HEK293 (cell line): ENCODE measurements around the gene ZNF385D.

Experiments
- CTCF ChIA-PET: fragments of 350-600 bp; formaldehyde crosslinking; extraction: SDS; loops from one replicate; lab custom pipeline; 2021; ENCODE audit warnings: antibody characterized with exemption; lab: Yijun Ruan, JAX
- POLR2A ChIA-PET: fragments of 300-600 bp; formaldehyde crosslinking; extraction: SDS; loops from one replicate; lab custom pipeline; 2020; ENCODE audit warnings: antibody characterized with exemption, inconsistent platforms; lab: Yijun Ruan, JAX
- H3K27ac ChIP-seq: fragments of 200-500 bp; sonication (Bioruptor generic); 2 replicates; pipeline ENCODE4 v1.5.1; 2014; ENCODE audit warnings: low read depth, low read length, control low read depth, inconsistent platforms; ENCODE audit errors: extremely low read depth
- H3K36me3 ChIP-seq, 2 experiments: fragments of 200-500 bp in 1 of 2; sonication (Bioruptor generic) in 1 of 2; 1 replicate in 1 of 2; 2 replicates in 1 of 2; pipeline ENCODE4 v1.5.1; 2014 to 2017; ENCODE audit warnings: inconsistent platforms in 2 of 2, low read length in 2 of 2; ENCODE audit not compliant: control insufficient read depth in 2 of 2, insufficient read depth in 1 of 2
- H3K4me1 ChIP-seq: fragments of 200-500 bp; sonication (Bioruptor generic); 2 replicates; pipeline ENCODE4 v1.5.1; 2014; ENCODE audit warnings: mild to moderate bottlenecking, low read length, inconsistent platforms; ENCODE audit not compliant: control insufficient read depth, insufficient read depth
- H3K4me3 ChIP-seq: 2 replicates; pipeline ENCODE4 v1.5.1; 2011; ENCODE audit warnings: low read depth, mild to moderate bottlenecking, control low read depth, low read length, moderate library complexity
- H3K9me3 ChIP-seq: fragments of 200-500 bp; sonication (Bioruptor generic); 2 replicates; pipeline ENCODE4 v1.5.1; 2014; ENCODE audit warnings: low read depth, low read length, inconsistent platforms; ENCODE audit not compliant: control insufficient read depth, insufficient read depth
- MYNN ChIP-seq: fragments of 450-650 bp; formaldehyde crosslinking; IDR thresholded peaks from 2 replicates; pipeline ENCODE4 v1.5.1; 2016; ENCODE audit warnings: missing biosample characterization, missing genetic modification characterization, borderline replicate concordance
- YY2 ChIP-seq: fragments of 450-650 bp; formaldehyde crosslinking; IDR thresholded peaks from 2 replicates; pipeline ENCODE4 v1.5.1; 2016; ENCODE audit warnings: missing biosample characterization, missing genetic modification characterization
- ZBTB1 ChIP-seq: fragments of 450-650 bp; formaldehyde crosslinking; IDR thresholded peaks from 2 replicates; pipeline ENCODE4 v1.5.1; 2016; ENCODE audit warnings: missing biosample characterization, missing genetic modification characterization
- ZBTB6 ChIP-seq: fragments of 450-650 bp; formaldehyde crosslinking; IDR thresholded peaks from 2 replicates; pipeline ENCODE4 v1.5.1; 2017; ENCODE audit warnings: missing biosample characterization, missing genetic modification characterization
- ZFHX2 ChIP-seq: fragments of 450-650 bp; formaldehyde crosslinking; conservative IDR thresholded peaks from 2 replicates; pipeline ENCODE4 v1.5.1; 2016; ENCODE audit warnings: missing biosample characterization, missing genetic modification characterization
- ZFP3 ChIP-seq: fragments of 450-650 bp; formaldehyde crosslinking; IDR thresholded peaks from 2 replicates; pipeline ENCODE4 v1.5.1; 2016; ENCODE audit warnings: low read depth, missing biosample characterization, missing genetic modification characterization
- ZNF132 ChIP-seq: fragments of 450-650 bp; formaldehyde crosslinking; IDR thresholded peaks from 2 replicates; pipeline ENCODE4 v1.5.1; 2017; ENCODE audit warnings: missing biosample characterization, missing genetic modification characterization, borderline replicate concordance
- ZNF146 ChIP-seq: fragments of 450-650 bp; formaldehyde crosslinking; IDR thresholded peaks from 2 replicates; pipeline ENCODE4 v1.5.1; 2016; ENCODE audit warnings: missing biosample characterization, missing genetic modification characterization
- ZNF214 ChIP-seq: fragments of 450-650 bp; formaldehyde crosslinking; IDR thresholded peaks from 2 replicates; pipeline ENCODE4 v1.5.1; 2017; ENCODE audit warnings: missing biosample characterization, mild to moderate bottlenecking, missing genetic modification characterization, borderline replicate concordance
- ZNF24 ChIP-seq: fragments of 450-650 bp; formaldehyde crosslinking; IDR thresholded peaks from 2 replicates; pipeline ENCODE4 v1.5.1; 2016; ENCODE audit warnings: missing biosample characterization, missing genetic modification characterization
- ZNF292 ChIP-seq: fragments of 450-650 bp; formaldehyde crosslinking; IDR thresholded peaks from 2 replicates; pipeline ENCODE4 v1.5.1; 2016; ENCODE audit warnings: low read depth, missing biosample characterization, missing genetic modification characterization, borderline replicate concordance
- ZNF324 ChIP-seq: fragments of 450-650 bp; formaldehyde crosslinking; IDR thresholded peaks from 2 replicates; pipeline ENCODE4 v1.5.1; 2016; ENCODE audit warnings: missing biosample characterization, missing genetic modification characterization
- ZNF423 ChIP-seq: fragments of 450-650 bp; formaldehyde crosslinking; IDR thresholded peaks from 2 replicates; pipeline ENCODE4 v1.5.1; 2016; ENCODE audit warnings: missing biosample characterization, missing genetic modification characterization
- ZNF433 ChIP-seq: fragments of 450-650 bp; formaldehyde crosslinking; IDR thresholded peaks from 2 replicates; pipeline ENCODE4 v1.5.1; 2016; ENCODE audit warnings: missing biosample characterization, missing genetic modification characterization, low read depth
- ZNF544 ChIP-seq: fragments of 450-650 bp; formaldehyde crosslinking; IDR thresholded peaks from 2 replicates; pipeline ENCODE4 v1.5.0; 2017; ENCODE audit warnings: missing biosample characterization, missing genetic modification characterization
- ZNF585B ChIP-seq: fragments of 450-650 bp; formaldehyde crosslinking; IDR thresholded peaks from 2 replicates; pipeline ENCODE4 v1.5.1; 2016; ENCODE audit warnings: missing biosample characterization, missing genetic modification characterization
- ZNF596 ChIP-seq: fragments of 450-650 bp; IDR thresholded peaks from 2 replicates; pipeline ENCODE4 v1.5.0; 2018; ENCODE audit warnings: missing biosample characterization, mild to moderate bottlenecking, missing genetic modification characterization, moderate library complexity
- ZNF654 ChIP-seq: fragments of 450-650 bp; formaldehyde crosslinking; IDR thresholded peaks from 2 replicates; pipeline ENCODE4 v1.5.1; 2016; ENCODE audit warnings: low read depth, missing biosample characterization, missing genetic modification characterization
- ZNF776 ChIP-seq: fragments of 450-650 bp; formaldehyde crosslinking; IDR thresholded peaks from 2 replicates; pipeline ENCODE4 v1.5.0; 2017; ENCODE audit warnings: missing biosample characterization, missing genetic modification characterization, borderline replicate concordance
- ZSCAN30 ChIP-seq: fragments of 450-650 bp; IDR thresholded peaks from 2 replicates; pipeline ENCODE4 v1.5.1; 2018; ENCODE audit warnings: missing biosample characterization, mild to moderate bottlenecking, missing genetic modification characterization, moderate library complexity
- TF ChIP-seq, protein P1 (sequence below): fragments of 450-650 bp; formaldehyde crosslinking; conservative IDR thresholded peaks from 2 replicates; pipeline ENCODE4 v1.5.1; 2016; ENCODE audit warnings: low read depth, missing biosample characterization, missing genetic modification characterization

Gene ZNF385D

GRCh38 chr3:21484057-21484827 lies 266.8 kb downstream of the ZNF385D start:
- peak; percentile 27; the same call in 1 of the 2 replicates for TF ChIP-seq ZNF654 (tag by site-specific recombination)
- TF ChIP-seq ZNF24, result no peak
- TF ChIP-seq ZBTB6 (tag by site-specific recombination), result no peak
- TF ChIP-seq ZFHX2 (tag by site-specific recombination), result no peak
- no peak for TF ChIP-seq YY2
- Histone ChIP-seq H3K27ac (no peak overlapping the region), H3K4me1 (no peaks in the 10 kb centered on the region), H3K9me3 (no peaks in the 10 kb centered on the region), H3K4me3 (no peak overlapping the region), H3K36me3 (no peaks in the 10 kb centered on the region)
- ChIA-PET POLR2A (no interaction called here), CTCF (interaction anchor here (1.0 kb wide), 1 partner anchor 11 kb away, joined by 5 read pairs; no protein-coding TSS in a partner anchor)

- POLR2A ChIA-PET, result no interaction called here
- no peak overlapping the region for H3K4me3 ChIP-seq
- H3K27ac ChIP-seq, result no peak overlapping the region
- TF ChIP-seq ZSCAN30, result no peak
- no peak for TF ChIP-seq ZNF324
- TF ChIP-seq ZNF544 (tag by site-specific recombination), result no peak
- no peak for TF ChIP-seq ZNF423 (tag by site-specific recombination)
- no peak for TF ChIP-seq YY2
- TF ChIP-seq ZNF433 (tag by site-specific recombination), result no peak
- no peaks in the 10 kb centered on the region for H3K4me1 ChIP-seq
- H3K9me3 ChIP-seq, result no peaks in the 10 kb centered on the region
- H3K36me3 ChIP-seq, result no peaks in the 10 kb centered on the region
- CTCF ChIA-PET, result no interaction called here
Observed at GRCh38 chr3:21481991-21482390, 269.0 kb downstream of the ZNF385D start.

GRCh38 chr3:21477541-21478288 lies 273.3 kb downstream of the ZNF385D start:
- CTCF ChIA-PET, result interaction anchor here (0.6 kb wide), 1 partner anchor 485 kb away, joined by 3 read pairs; no protein-coding TSS in a partner anchor
- POLR2A ChIA-PET, result no interaction called here

GRCh38 chr3:21466476-21466875 lies 284.5 kb downstream of the ZNF385D start:
- POLR2A ChIA-PET, result no interaction called here
- CTCF ChIA-PET, result no interaction called here
- Histone ChIP-seq H3K9me3 (no peaks in the 10 kb centered on the region), H3K4me3 (no peak overlapping the region), H3K27ac (no peak overlapping the region), H3K36me3 (no peaks in the 10 kb centered on the region), H3K4me1 (no peaks in the 10 kb centered on the region)
- TF ChIP-seq ZNF585B (no peak), ZNF776 (tag by site-specific recombination) (no peak), MYNN (tag by site-specific recombination) (no peak), ZNF324 (no peak), ZNF292 (tag by site-specific recombination) (no peak), ZNF132 (no peak), ZNF214 (tag by site-specific recombination) (no peak), ZFP3 (tag by site-specific recombination) (no peak)
- TF ChIP-seq, protein P1, sequence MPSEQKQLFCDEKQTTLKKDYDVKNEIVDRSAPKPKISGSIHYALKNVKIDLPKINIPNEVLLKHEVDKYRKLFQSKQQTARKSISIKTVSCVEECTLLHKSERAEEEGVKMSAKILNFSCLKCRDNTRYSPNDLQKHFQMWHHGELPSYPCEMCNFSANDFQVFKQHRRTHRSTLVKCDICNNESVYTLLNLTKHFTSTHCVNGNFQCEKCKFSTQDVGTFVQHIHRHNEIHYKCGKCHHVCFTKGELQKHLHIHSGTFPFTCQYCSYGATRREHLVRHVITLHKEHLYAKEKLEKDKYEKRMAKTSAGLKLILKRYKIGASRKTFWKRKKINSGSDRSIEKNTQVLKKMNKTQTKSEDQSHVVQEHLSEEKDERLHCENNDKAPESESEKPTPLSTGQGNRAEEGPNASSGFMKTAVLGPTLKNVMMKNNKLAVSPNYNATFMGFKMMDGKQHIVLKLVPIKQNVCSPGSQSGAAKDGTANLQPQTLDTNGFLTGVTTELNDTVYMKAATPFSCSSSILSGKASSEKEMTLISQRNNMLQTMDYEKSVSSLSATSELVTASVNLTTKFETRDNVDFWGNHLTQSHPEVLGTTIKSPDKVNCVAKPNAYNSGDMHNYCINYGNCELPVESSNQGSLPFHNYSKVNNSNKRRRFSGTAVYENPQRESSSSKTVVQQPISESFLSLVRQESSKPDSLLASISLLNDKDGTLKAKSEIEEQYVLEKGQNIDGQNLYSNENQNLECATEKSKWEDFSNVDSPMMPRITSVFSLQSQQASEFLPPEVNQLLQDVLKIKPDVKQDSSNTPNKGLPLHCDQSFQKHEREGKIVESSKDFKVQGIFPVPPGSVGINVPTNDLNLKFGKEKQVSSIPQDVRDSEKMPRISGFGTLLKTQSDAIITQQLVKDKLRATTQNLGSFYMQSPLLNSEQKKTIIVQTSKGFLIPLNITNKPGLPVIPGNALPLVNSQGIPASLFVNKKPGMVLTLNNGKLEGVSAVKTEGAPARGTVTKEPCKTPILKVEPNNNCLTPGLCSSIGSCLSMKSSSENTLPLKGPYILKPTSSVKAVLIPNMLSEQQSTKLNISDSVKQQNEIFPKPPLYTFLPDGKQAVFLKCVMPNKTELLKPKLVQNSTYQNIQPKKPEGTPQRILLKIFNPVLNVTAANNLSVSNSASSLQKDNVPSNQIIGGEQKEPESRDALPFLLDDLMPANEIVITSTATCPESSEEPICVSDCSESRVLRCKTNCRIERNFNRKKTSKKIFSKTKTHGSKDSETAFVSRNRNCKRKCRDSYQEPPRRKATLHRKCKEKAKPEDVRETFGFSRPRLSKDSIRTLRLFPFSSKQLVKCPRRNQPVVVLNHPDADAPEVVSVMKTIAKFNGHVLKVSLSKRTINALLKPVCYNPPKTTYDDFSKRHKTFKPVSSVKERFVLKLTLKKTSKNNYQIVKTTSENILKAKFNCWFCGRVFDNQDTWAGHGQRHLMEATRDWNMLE (tag by site-specific recombination), result no peak

More at GRCh38 chr3:21477541-21478288, 273.3 kb downstream of the ZNF385D start:
- no peak overlapping the region for H3K27ac ChIP-seq
- no peaks in the 10 kb centered on the region for H3K4me1 ChIP-seq
- no peak overlapping the region for H3K4me3 ChIP-seq
- TF ChIP-seq ZNF146 (tag by site-specific recombination), result no peak
- TF ChIP-seq ZNF596 (tag by site-specific recombination), result no peak
- no peak for TF ChIP-seq ZBTB1 (tag by site-specific recombination)
- TF ChIP-seq, all 188 proteins: peak for 0
- H3K9me3 ChIP-seq, result no peaks in the 10 kb centered on the region
- no peaks in the 10 kb centered on the region for H3K36me3 ChIP-seq
